Activated CD4-positive, alpha-beta T cell treated with anti-CD3 and anti-CD28 coated beads, Interleukin-2, amount 50 U/mL, for 16 hours (primary cell): ENCODE data around the gene SERTAD2.

ENCODE experiments used
- DNase-seq: peaks from one replicate; pipeline ENCODE4 v3.0.0-alpha.2; 2020

SERTAD2 gene

DNA sequence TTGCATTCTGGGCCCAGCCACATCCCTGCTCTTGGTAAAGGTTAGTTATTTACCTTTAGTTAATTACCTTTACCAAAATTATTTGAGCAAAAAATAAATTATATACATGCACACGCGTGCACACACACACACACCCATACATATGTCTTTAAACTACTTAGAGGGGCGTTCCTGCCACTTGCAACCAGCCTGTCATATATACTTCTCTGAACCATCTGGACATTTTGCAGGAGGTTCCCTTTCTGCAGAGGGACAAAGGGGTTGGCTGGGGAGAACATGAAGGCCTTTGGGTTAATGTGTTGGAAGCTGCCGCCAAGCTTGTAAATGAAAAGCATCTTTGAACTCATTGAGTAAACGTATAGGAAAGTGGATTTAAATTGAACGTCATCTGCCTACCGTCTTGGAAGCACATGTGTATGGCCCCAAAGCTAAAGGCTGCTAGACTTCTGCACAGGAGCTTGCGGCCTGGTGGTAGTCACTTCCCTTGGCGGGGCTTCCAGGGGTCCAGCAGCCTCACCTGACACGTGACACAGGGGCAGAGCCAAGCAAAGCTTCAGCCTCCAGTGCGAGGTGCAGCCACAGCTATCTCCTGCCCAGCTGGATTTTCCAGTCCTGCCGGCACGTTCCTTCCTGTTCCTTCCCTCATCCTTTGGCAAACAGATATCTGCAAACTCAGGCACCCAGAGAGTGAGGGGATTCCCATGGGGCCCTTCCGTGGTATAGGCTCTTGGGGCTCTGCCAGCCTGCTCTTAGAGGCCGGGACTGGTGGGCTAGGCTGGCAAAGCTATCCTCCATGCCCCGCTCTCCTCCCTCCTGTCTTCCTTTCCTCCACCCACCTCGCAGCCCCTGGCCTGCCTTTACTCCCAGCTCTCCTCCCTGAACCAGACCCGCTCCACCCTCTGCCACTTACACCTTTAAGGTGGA lies 46.1 kb downstream of the SERTAD2 start:
- no peak for DNase-seq

DNA sequence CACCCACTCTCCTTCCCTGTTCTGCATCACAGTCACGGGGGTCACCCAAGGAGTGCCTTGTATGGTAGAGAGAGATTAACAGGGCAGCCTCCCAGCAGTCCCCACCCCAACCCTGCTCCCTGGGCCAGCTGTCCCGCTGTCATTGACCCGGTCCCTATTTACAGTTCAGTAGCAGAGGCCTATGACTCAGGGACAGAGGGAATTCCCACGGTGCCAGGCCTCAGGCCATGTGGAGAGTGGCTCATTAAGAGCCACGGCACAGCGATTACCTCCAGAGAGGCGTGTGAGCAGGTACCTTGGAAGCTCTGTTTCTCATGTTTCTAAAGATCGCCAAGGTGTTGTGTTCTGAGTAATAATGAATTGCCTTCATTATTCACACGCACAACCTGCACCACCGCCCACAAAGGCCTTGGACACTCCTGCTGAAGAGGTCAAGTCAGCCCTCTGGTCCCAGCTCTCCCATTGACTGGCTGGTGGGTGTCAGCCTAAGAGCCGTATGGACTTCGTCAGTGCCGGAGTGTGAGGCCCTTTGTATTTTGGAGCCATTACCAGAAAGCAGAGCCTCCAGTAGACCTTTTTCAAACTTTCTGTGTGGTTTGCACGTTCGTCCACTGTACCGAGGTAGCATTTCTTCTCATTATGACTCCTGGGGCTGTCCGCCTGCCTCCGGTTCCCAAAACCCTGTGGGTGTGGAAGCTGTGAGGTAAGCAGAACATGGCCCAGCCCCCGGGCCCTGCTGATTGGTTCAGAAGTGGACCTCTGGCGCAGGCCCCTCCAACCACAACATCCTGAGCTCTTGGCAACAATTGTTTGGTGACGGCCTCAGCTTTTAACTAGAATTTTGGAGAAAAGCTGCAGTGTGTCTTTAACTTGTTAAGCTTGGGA lies 47.0 kb downstream of the SERTAD2 start:
- DNase-seq, result peak; percentile 94

- DNase-seq, result no peak
These were observed 47.7 kb downstream of the SERTAD2 start for GRCh38 chr2:64605991-64606478.

DNA sequence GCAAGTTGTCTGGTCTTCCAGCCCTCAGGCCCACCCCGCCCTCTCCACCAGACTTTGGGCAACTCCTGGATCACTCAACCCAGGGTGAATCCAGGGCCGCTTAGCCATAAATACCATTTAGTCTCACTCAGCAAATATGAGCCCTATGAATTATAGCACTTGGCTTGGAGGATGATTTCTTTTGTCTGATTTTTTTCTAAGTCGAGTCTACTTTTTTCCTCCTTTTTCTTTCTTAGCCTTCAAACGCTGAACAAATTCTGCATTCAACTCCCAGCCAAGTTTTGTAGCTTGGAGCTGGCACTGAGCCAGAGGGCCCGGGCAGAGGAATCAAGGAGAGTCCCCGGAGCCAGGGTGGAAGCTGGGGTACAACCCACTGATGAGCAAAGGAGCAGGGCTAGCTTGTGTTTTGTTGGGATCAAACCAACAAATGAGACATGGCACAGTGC lies 48.7 kb downstream of the SERTAD2 start:
- no peak for DNase-seq

DNA sequence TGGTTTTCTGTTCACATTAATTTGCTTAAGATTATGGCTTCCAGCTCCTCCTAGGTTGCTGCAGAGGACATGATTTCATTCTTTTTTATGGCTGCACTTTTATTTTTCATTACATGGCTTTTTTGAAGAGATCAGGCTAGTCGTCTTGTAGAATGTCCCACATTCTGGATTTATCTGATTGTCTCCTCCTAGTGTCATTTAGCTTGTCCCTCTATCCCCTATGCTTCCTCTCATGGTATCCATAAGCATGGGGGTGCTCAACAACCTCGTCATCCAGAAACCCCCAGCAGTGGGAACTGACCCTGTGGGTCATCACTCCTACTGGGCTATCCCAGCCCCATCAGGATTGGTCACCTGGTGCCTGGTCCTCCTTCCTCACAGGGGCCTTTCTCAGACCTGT lies 49.6 kb downstream of the SERTAD2 start:
- no peak for DNase-seq

- no peak for DNase-seq
These were observed 51.3 kb downstream of the SERTAD2 start for GRCh38 chr2:64602436-64602835.

GRCh38 chr2:64601785-64602391 lies 51.8 kb downstream of the SERTAD2 start:
- no peak for DNase-seq

GRCh38 chr2:64601034-64601754 lies 52.5 kb downstream of the SERTAD2 start:
- DNase-seq, result no peak

GRCh38 chr2:64599469-64599868 lies 54.2 kb downstream of the SERTAD2 start:
- no peak for DNase-seq

DNA sequence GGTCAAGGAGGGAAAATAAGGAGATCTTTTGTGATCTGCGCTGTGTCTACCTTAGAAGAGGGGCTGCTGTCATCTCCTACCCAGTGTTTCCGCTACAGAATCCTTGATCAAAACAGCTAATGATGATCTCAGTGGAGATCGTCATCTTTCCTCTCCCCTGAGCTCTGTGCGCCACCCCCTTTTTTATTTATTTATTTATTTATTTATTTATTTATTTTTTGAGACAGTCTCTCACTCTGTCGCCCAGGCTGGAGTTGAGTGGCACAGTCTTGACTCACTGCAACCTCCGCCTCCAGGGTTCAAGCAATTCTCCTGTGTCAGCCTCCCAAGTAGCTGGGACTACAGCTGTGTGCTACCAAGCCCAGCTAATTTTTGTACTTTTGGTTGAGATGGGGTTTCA lies 55.5 kb downstream of the SERTAD2 start:
- DNase-seq, result no peak

- DNase-seq, result no peak
These were observed 58.1 kb downstream of the SERTAD2 start for GRCh38 chr2:64595397-64596176.

DNA sequence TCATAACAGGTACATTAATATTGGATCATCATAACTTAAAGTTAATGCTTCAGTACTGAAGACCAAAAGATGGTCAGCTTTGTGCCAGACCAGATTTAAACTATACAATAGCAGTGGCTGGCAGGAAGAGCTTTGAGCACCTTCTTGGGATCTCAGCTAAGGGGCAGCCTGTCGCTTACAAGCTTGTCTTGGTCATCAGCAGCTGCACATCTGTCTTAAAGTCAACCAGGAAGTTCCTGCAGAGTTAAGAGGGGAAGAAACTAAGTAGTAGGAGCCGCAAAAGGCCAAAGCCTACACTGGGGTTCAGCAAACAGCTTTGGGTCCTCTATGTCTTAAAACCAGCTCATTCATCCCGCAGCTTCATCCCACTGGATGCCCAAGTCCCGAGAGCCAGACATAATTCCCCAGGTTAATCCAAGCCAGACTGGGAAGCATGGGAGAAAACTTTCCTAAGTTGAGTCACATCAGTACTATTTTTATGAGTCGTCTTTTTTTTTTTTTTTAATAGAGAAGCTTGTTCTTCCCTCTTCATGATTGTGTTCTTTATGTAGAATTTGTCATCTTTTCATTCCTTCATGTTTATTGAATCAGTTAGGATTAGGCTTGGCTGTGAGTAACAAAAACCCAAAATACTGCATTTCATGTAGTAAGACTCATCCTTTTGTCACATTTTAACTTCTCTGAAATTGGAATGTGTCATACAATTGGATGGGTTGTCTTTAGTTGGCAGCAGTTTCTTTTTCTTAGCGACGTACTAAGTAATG lies 59.3 kb downstream of the SERTAD2 start:
- DNase-seq, result no peak

GRCh38 chr2:64593035-64593655 lies 60.6 kb downstream of the SERTAD2 start:
- no peak for DNase-seq

- DNase-seq, result no peak
These were observed 62.5 kb downstream of the SERTAD2 start for GRCh38 chr2:64591188-64591587.

GRCh38 chr2:64587561-64587960 lies 66.2 kb downstream of the SERTAD2 start:
- DNase-seq, result no peak

- DNase-seq, result peak; percentile 31
These were observed 66.7 kb downstream of the SERTAD2 start for GRCh38 chr2:64586883-64587481.

- DNase-seq, result no peak
These were observed 67.7 kb downstream of the SERTAD2 start for GRCh38 chr2:64586054-64586453.

GRCh38 chr2:64582774-64583340 lies 70.9 kb downstream of the SERTAD2 start:
- DNase-seq, result no peak

GRCh38 chr2:64581777-64582539 lies 71.8 kb downstream of the SERTAD2 start:
- no peak for DNase-seq
